HCT116 (cell line): ENCODE results near the gene OPN1SW. TPM values are rescaled to one million over a fixed set of nuclear protein-coding genes. Genes with fewer than 3 reads are reported as not detected.

Source experiments
- ATAC-seq: fragments of 200-7000 bp; cut with Tn5 transposase; 2 replicates; pipeline ENCODE4 v1.9.1; 2020; ENCODE audit warnings: mild to moderate bottlenecking, moderate library complexity
- BruUV-seq: library from RNA; stranded (reverse); fragments of 400-500 nt; replicated peaks from 2 replicates; lab custom pipeline; 2021; lab: Mats Ljungman, UMichigan
- CTCF ChIA-PET: fragments of 300-600 bp; sonication (Branson Sonifier 250); formaldehyde crosslinking; loops from one replicate; lab custom pipeline; 2021; ENCODE audit warnings: antibody characterized with exemption; lab: Charles Lee
- POLR2A ChIA-PET: fragments of 300-600, 350-600 bp; sonication (Branson Sonifier 250); formaldehyde crosslinking; loops from one replicate; lab custom pipeline; 2021; ENCODE audit warnings: antibody characterized with exemption; lab: Charles Lee
- RAD21 ChIA-PET, 2 experiments: fragments of 300-600 bp; sonication (Branson Sonifier 250); formaldehyde crosslinking; loops; one replicate each; lab custom pipeline; 2023; ENCODE audit warnings: low total read pairs in 2 of 2; ENCODE audit not compliant: uncharacterized antibody in 2 of 2, unreplicated experiment in 2 of 2, low non-redundant PET in 1 of 2; lab: Charles Lee
- DNase-seq: peaks from one replicate; pipeline ENCODE4 v3.0.0-alpha.2; 2010; ENCODE audit warnings: low read depth, low spot score
- H2AFZ ChIP-seq: fragments of 200-600 bp; shearing (Covaris generic), sonication (generic); 2 replicates; pipeline ENCODE4 v1.6.1; 2017; ENCODE audit warnings: low read depth, mixed run types, mixed read lengths, antibody characterized with exemption, low read length; ENCODE audit not compliant: poor library complexity, severe bottlenecking
- H3K27ac ChIP-seq: 2 replicates; pipeline ENCODE4 v1.5.1; 2012; ENCODE audit warnings: low read depth, low read length
- H3K27me3 ChIP-seq: fragments of 200-600 bp; sonication (generic); 2 replicates; pipeline ENCODE4 v1.6.1; 2016; ENCODE audit warnings: mixed run types, low read length, mixed read lengths; ENCODE audit not compliant: insufficient read depth
- H3K36me3 ChIP-seq, 2 experiments: fragments of 200-500 bp in 1 of 2; fragments of 200-600 bp in 1 of 2; sonication (Bioruptor generic) in 1 of 2; sonication (generic) in 1 of 2; 2 replicates each; pipeline versions ENCODE4 v1.5.1 to v1.6.1; 2014 to 2016; ENCODE audit warnings: low read length in 2 of 2, inconsistent platforms in 1 of 2, mixed read lengths in 1 of 2, mixed run types in 1 of 2; ENCODE audit not compliant: insufficient read depth in 2 of 2, control insufficient read depth in 1 of 2
- H3K4me1 ChIP-seq, 2 experiments: fragments of 200-600 bp in 1 of 2; sonication (generic) in 1 of 2; 2 replicates each; pipeline versions ENCODE4 v1.5.1 to v1.6.1; 2012 to 2017; ENCODE audit warnings: low read length in 2 of 2, inconsistent platforms in 1 of 2, mild to moderate bottlenecking in 1 of 2, mixed read lengths in 1 of 2, mixed run types in 1 of 2, moderate library complexity in 1 of 2; ENCODE audit not compliant: insufficient read depth in 2 of 2, control insufficient read depth in 1 of 2
- H3K4me2 ChIP-seq: fragments of 200-600 bp; sonication (generic); 2 replicates; pipeline ENCODE4 v1.6.1; 2017; ENCODE audit warnings: mixed run types, low read length, mixed read lengths
- H3K4me3 ChIP-seq, 2 experiments: fragments of 200-600 bp in 1 of 2; sonication (generic) in 1 of 2; replicated peaks in 1 of 2; 2 replicates each; pipeline ENCODE4 v1.5.1; 2011 to 2016; ENCODE audit warnings: low read length in 2 of 2, control low read depth in 1 of 2, low read depth in 1 of 2, mild to moderate bottlenecking in 1 of 2, mixed read lengths in 1 of 2, mixed run types in 1 of 2
- H3K79me2 ChIP-seq: fragments of 200-600 bp; sonication (generic); 2 replicates; pipeline ENCODE4 v1.6.1; 2017; ENCODE audit warnings: mild to moderate bottlenecking, mixed run types, low read length, moderate library complexity, mixed read lengths; ENCODE audit not compliant: insufficient read depth
- H3K9ac ChIP-seq: fragments of 200-600 bp; sonication (generic); 2 replicates; pipeline ENCODE4 v1.6.1; 2016; ENCODE audit warnings: low read length, mixed read lengths
- H3K9me2 ChIP-seq: fragments of 200-600 bp; sonication (generic), shearing (Covaris generic); 2 replicates; pipeline ENCODE4 v1.6.1; 2017; ENCODE audit warnings: mixed run types, mild to moderate bottlenecking, moderate library complexity; ENCODE audit not compliant: insufficient read depth
- H3K9me3 ChIP-seq, 2 experiments: fragments of 200-500 bp in 1 of 2; fragments of 200-600 bp in 1 of 2; sonication (Bioruptor generic) in 1 of 2; sonication (generic) in 1 of 2; 2 replicates each; pipeline ENCODE4 v1.6.1; 2014 to 2017; ENCODE audit warnings: low read length in 2 of 2, mixed read lengths in 2 of 2, inconsistent platforms in 1 of 2, low read depth in 1 of 2, mild to moderate bottlenecking in 1 of 2, mixed run types in 1 of 2, moderate library complexity in 1 of 2; ENCODE audit not compliant: control insufficient read depth in 1 of 2, insufficient read depth in 1 of 2
- H4K20me1 ChIP-seq: fragments of 200-600 bp; sonication (generic), shearing (Covaris generic); 2 replicates; pipeline ENCODE4 v1.6.1; 2017; ENCODE audit warnings: mixed run types, mild to moderate bottlenecking, moderate library complexity; ENCODE audit not compliant: insufficient read depth
- ATF3 ChIP-seq: IDR thresholded peaks from 2 replicates; pipeline ENCODE4 v1.6.1; 2012
- CBX3 ChIP-seq: IDR thresholded peaks from 2 replicates; pipeline ENCODE4 v1.6.1; 2012; ENCODE audit warnings: low read depth
- CTCF ChIP-seq, 3 experiments: fragments of 200-600 bp in 1 of 3; sonication (generic) in 1 of 3; IDR thresholded peaks in 2 of 3; conservative IDR thresholded peaks in 1 of 3; 2 replicates each; pipeline ENCODE4 v1.5.1; 2012 to 2017; ENCODE audit warnings: low read depth in 2 of 3, low read length in 2 of 3, antibody characterized with exemption in 1 of 3, borderline replicate concordance in 1 of 3, control low read depth in 1 of 3, mild to moderate bottlenecking in 1 of 3, mixed read lengths in 1 of 3, mixed run types in 1 of 3, moderate library complexity in 1 of 3; ENCODE audit not compliant: insufficient read depth in 1 of 3
- EGR1 ChIP-seq: IDR thresholded peaks from 2 replicates; pipeline ENCODE4 v1.6.1; 2012; ENCODE audit warnings: low read depth
- EZH2 ChIP-seq: fragments of 200-600 bp; sonication (generic); IDR thresholded peaks from 2 replicates; pipeline ENCODE4 v1.6.1; 2017; ENCODE audit warnings: antibody characterized with exemption, mixed run types
- EZH2phosphoT487 ChIP-seq: fragments of 200-600 bp; IDR thresholded peaks from 2 replicates; pipeline ENCODE4 v1.6.1; 2018; ENCODE audit warnings: antibody characterized with exemption, borderline replicate concordance
- FOSL1 ChIP-seq: IDR thresholded peaks from 2 replicates; pipeline ENCODE4 v1.6.1; 2012; ENCODE audit warnings: low read depth
- JUND ChIP-seq: IDR thresholded peaks from 2 replicates; pipeline ENCODE4 v1.6.1; 2012
- MAX ChIP-seq: IDR thresholded peaks from 2 replicates; pipeline ENCODE4 v1.6.1; 2012
- POLR2A ChIP-seq: IDR thresholded peaks from 2 replicates; pipeline ENCODE4 v1.7.0; 2011; ENCODE audit warnings: borderline replicate concordance; ENCODE audit not compliant: insufficient read depth, insufficient read length; ENCODE audit errors: extremely low read depth
- POLR2AphosphoS5 ChIP-seq: IDR thresholded peaks from 2 replicates; pipeline ENCODE4 v1.6.1; 2011; ENCODE audit warnings: mild to moderate bottlenecking, low read depth, low read length, moderate library complexity
- RAD21 ChIP-seq: IDR thresholded peaks from 2 replicates; pipeline ENCODE4 v1.6.1; 2012; ENCODE audit warnings: low read depth, mild to moderate bottlenecking
- REST ChIP-seq: IDR thresholded peaks from 2 replicates; pipeline ENCODE4 v1.6.1; 2012; ENCODE audit warnings: low read depth
- SIN3A ChIP-seq: IDR thresholded peaks from 2 replicates; pipeline ENCODE4 v1.6.1; 2012; ENCODE audit warnings: low read depth
- YY1 ChIP-seq: IDR thresholded peaks from 2 replicates; pipeline ENCODE4 v1.6.1; 2011; ENCODE audit warnings: low read length, low read depth, moderate library complexity, mild to moderate bottlenecking; ENCODE audit not compliant: insufficient replicate concordance; ENCODE audit errors: extremely low read depth
- ZBTB33 ChIP-seq: IDR thresholded peaks from 2 replicates; pipeline ENCODE4 v1.6.1; 2011; ENCODE audit warnings: mild to moderate bottlenecking, low read length, moderate library complexity; ENCODE audit not compliant: insufficient replicate concordance; ENCODE audit errors: extremely low read depth
- ZFX ChIP-seq: fragments of 450-650 bp; IDR thresholded peaks from 2 replicates; pipeline ENCODE4 v1.6.1; 2017
- intact Hi-C: fragments of 100-400 bp; cut with micrococcal nuclease; formaldehyde crosslinking; loops from 2 replicates; pipeline ENCODE4 v1.10.0; 2022
- total RNA-seq: library from RNA; stranded (reverse); gene quantifications from one replicate; pipeline ENCODE4 v1.2.1, GENCODE V29; 2021; ENCODE audit not compliant: unreplicated experiment

Gene OPN1SW
- total RNA-seq, 1 experiment from 2014 or later = not detected

- H2AFZ ChIP-seq = no peak overlapping the region
- no peak for ATAC-seq
- ChIA-PET CTCF (no interaction called here), POLR2A (no interaction called here), RAD21 (no interaction called here)
- no peak overlapping the region for H3K9ac ChIP-seq
- intact Hi-C loops = no loop called here
- H3K27me3 ChIP-seq = no peaks in the 10 kb centered on the region
- no TSS peak for BruUV-seq
- TF ChIP-seq ZBTB33 (no peak), ZFX (no peak), SIN3A (no peak), JUND (no peak), ATF3 (no peak), EGR1 (no peak), POLR2A (no peak), YY1 (no peak), CBX3 (no peak), FOSL1 (no peak), CTCF (IDR thresholded peaks at IDR 0.05 in 2 of 3, conservative IDR thresholded peaks at IDR 0.05 in 1 of 3; ENCODE audit: borderline replicate concordance in 1 of 3, insufficient read depth in 1 of 3, low read depth in 2 of 3, low read length in 2 of 3) (no peak), REST (no peak), MAX (no peak), EZH2 (no peak), RAD21 (no peak), POLR2AphosphoS5 (no peak), EZH2phosphoT487 (no peak)
- no peak overlapping the region for H3K4me3 ChIP-seq
- no peaks in the 10 kb centered on the region for H3K9me3 ChIP-seq
- H3K4me1 ChIP-seq = peaks cover 0 to 6% of the 10 kb centered on the region in 2 experiments; a peak in 1 of 4 replicates
- H3K4me2 ChIP-seq = no peak overlapping the region
- H3K79me2 ChIP-seq = no peaks in the 10 kb centered on the region
- H3K36me3 ChIP-seq = no peaks in the 10 kb centered on the region
- no peak overlapping the region for H3K27ac ChIP-seq
- DNase-seq = no peak
- no peaks in the 10 kb centered on the region for H4K20me1 ChIP-seq
- H3K9me2 ChIP-seq = no peaks in the 10 kb centered on the region
These were observed 17.6 kb upstream of the OPN1SW start for GRCh38 chr7:128793181-128793547.
